ENCODE data around the gene PLPPR1.
"Not testable (repeated sequence)": the region's sequence is repeated elsewhere in the genome, so short reads cannot be mapped to it uniquely, and the experiment has no call there.

PLPPR1 gene

GRCh38 chr9:101326035-101326434 is 297.5 kb downstream of the PLPPR1 start:
- no peak for TF ChIP-seq CTCF (IDR thresholded peaks at IDR 0.05; ENCODE audit: low read depth, low read length, missing control alignments)
- no peak for DNase-seq (ENCODE audit: low read depth)
- H3K4me3 ChIP-seq (ENCODE audit: low read depth, low read length) = no peak overlapping the region

GRCh38 chr9:101326501-101326900 is 298.0 kb downstream of the PLPPR1 start:
- no peak for DNase-seq (ENCODE audit: low read depth)

GRCh38 chr9:101327422-101327909 is 298.9 kb downstream of the PLPPR1 start:
- not testable (repeated sequence) for H3K4me3 ChIP-seq (ENCODE audit: low read depth, low read length); DNase-seq (ENCODE audit: low read depth)

More at GRCh38 chr9:101326501-101326900, 298.0 kb downstream of the PLPPR1 start:
- H3K4me3 ChIP-seq (ENCODE audit: low read depth, low read length) = no peak overlapping the region
- no peak for TF ChIP-seq CTCF (IDR thresholded peaks at IDR 0.05; ENCODE audit: low read depth, low read length, missing control alignments)

- no peak overlapping the region for H3K4me3 ChIP-seq (ENCODE audit: low read depth, low read length)
- TF ChIP-seq CTCF (IDR thresholded peaks at IDR 0.05; ENCODE audit: low read depth, low read length, missing control alignments) = no peak
- no peak for DNase-seq (ENCODE audit: low read depth)
These were observed 303.8 kb downstream of the PLPPR1 start for GRCh38 chr9:101332362-101332761.

- no peak overlapping the region for H3K4me3 ChIP-seq (ENCODE audit: low read depth, low read length)
- no peak for DNase-seq (ENCODE audit: low read depth)
- TF ChIP-seq CTCF (IDR thresholded peaks at IDR 0.05; ENCODE audit: low read depth, low read length, missing control alignments) = no peak
These were observed 305.0 kb downstream of the PLPPR1 start for GRCh38 chr9:101333490-101333889.

- no peak for TF ChIP-seq CTCF (IDR thresholded peaks at IDR 0.05; ENCODE audit: low read depth, low read length, missing control alignments)
- H3K4me3 ChIP-seq (ENCODE audit: low read depth, low read length) = no peak overlapping the region
- no peak for DNase-seq (ENCODE audit: low read depth)
These were observed 305.6 kb downstream of the PLPPR1 start for GRCh38 chr9:101333926-101334702.

GRCh38 chr9:101336091-101336490 is 307.6 kb downstream of the PLPPR1 start:
- TF ChIP-seq CTCF (IDR thresholded peaks at IDR 0.05; ENCODE audit: low read depth, low read length, missing control alignments) = no peak
- DNase-seq (ENCODE audit: low read depth) = no peak
- H3K4me3 ChIP-seq (ENCODE audit: low read depth, low read length) = no peak overlapping the region
